GM19455 (cell line): ENCODE data around the gene COL20A1.

Experiments
- ATAC-seq: cut with Tn5 transposase; IDR thresholded peaks from one replicate; pipeline ENCODE4 v1.9.1; 2021; ENCODE audit not compliant: unreplicated experiment

Gene COL20A1

GRCh38 chr20:63307538-63308217 lies 14.7 kb downstream of the COL20A1 start:
- no peak for ATAC-seq

DNA sequence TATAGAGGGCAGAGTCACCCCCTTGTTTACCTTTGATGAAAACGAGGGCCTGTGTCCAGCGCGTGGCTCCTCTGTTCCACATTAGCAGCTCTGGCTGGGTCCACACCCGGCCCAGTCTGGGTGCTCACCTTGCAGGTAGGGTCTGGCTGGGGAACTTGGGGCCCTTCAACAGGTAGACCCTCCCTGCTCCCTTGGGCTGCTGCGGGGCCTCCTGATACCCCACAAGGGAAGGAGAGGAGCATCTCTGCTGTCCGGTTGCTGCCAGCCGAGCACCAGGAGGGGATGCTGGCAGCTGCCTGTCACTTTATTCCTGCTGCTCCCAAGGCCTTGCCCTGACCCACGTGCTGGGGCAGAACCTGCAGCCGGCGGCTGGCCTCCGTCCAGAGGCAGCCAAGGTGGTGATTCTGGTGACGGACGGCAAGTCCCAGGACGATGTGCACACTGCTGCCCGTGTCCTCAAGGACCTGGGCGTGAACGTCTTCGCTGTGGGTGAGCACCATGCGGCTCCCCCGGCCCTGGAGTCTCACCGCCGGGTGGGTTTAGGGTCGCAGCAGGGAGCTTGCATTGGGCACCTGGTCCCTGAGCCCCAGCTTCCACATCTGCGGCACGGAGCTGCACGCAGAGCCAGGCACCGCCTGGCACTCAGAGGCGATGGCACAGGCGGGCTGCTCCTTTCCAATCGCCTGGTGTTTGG lies 15.4 kb downstream of the COL20A1 start:
- ATAC-seq: no peak

- no peak for ATAC-seq
Observed at GRCh38 chr20:63309261-63310071, 16.5 kb downstream of the COL20A1 start.

DNA sequence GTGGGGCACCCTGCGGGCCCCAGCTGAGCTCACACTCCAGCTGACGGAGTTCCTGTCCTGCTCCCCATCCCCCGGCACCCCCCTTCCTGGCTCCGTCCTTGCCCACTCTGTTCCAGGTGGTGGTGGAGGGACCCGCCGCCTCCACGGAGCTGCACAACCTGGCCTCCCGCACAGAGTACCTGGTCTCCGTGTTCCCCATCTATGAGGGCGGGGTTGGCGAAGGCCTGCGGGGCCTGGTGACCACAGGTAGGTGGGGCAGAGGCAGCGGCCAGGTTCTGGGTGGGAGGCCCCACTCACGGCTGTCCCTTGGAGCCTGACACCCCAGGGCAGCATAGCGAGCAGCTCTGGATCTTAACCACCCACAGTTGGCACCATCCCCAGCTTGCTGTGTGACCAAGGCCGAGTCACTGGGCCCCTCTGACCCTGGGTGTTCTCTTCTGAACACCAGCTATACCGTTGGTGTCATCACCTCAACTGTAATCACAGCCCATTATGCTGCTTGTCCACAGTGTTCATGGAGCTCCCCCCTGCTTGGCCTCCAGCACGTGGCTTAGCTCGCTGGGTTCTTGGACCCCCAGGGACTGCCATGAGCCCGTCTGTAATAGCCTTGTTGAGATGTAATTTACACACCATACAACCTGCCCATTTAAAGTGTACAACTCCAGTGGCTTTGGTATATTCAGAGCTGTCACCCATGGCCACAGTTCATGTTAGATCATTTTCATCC lies 17.4 kb downstream of the COL20A1 start:
- ATAC-seq: no peak

GRCh38 chr20:63311186-63311832 lies 18.3 kb downstream of the COL20A1 start:
- ATAC-seq: no peak

DNA sequence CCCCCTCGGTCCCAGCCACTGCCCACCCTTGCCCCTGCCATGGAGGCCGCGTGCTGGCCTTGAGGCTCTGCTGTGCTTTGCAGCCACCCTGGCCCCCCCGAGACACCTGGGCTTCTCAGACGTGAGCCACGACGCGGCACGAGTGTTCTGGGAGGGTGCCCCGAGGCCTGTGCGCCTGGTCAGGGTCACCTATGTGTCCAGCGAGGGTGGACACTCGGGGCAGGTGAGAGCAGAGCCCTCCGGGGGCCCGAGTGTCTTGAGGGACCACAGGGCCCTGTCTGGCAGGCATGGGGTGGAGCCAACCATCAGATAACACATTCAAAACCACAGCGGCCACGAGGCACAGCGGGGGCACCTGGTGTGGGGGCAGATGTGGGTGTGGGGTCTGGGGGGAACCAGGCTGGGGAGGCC lies 18.9 kb downstream of the COL20A1 start:
- ATAC-seq: no peak

DNA sequence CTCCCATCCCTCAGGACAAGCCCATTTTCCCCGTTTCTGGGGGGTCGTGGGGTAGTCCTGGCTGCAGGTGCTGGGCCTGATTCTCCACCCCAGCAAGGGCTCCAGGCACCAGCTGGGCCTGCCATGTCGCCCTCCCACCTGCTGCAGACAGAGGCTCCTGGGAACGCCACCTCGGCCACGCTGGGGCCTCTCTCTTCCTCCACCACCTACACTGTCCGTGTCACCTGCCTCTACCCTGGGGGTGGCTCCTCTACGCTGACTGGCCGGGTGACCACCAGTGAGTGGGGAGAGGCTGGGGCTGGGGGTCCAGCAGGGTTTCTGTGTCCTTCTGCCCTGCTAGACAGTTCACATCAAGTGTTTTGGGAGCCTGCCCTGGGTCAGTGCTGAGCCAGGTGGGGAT lies 19.3 kb downstream of the COL20A1 start:
- no peak for ATAC-seq

GRCh38 chr20:63312690-63313348 lies 19.8 kb downstream of the COL20A1 start:
- ATAC-seq: no peak

GRCh38 chr20:63313349-63314014 lies 20.5 kb downstream of the COL20A1 start:
- no peak for ATAC-seq

GRCh38 chr20:63314015-63314471 lies 21.1 kb downstream of the COL20A1 start:
- ATAC-seq: no peak

DNA sequence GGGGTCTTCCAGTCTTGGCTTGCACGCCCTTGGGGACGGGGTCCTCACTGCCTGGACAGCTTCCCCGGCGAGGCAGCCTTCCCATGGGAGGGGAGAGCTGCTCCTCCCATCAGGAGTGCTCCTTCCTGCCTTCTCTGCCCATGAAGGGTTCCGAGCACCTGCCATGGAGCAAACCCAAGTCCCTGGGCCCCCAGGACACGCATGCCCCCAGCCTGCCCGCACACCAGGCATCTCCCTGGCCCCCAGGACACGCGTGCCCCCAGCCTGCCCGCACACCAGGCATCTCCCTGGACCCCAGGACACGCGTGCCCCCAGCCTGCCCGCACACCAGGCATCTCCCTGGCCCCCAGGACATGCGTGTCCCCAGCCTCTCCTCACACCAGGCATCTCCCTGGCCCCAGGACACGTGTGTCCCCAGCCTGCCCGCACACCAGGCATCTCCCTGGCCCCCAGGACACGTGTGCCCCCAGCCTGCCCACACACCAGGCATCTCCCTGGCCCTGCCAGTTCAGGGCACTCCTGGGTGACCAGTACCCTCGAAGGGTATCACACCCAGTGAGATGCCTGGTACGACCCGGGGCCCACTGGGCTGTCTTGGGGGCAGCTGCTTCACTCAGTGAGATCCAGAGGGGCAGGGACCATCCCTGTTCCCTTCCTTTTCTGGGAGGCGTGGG lies 21.7 kb downstream of the COL20A1 start:
- ATAC-seq: no peak

- ATAC-seq: no peak
Observed at GRCh38 chr20:63315240-63315689, 22.3 kb downstream of the COL20A1 start.

DNA sequence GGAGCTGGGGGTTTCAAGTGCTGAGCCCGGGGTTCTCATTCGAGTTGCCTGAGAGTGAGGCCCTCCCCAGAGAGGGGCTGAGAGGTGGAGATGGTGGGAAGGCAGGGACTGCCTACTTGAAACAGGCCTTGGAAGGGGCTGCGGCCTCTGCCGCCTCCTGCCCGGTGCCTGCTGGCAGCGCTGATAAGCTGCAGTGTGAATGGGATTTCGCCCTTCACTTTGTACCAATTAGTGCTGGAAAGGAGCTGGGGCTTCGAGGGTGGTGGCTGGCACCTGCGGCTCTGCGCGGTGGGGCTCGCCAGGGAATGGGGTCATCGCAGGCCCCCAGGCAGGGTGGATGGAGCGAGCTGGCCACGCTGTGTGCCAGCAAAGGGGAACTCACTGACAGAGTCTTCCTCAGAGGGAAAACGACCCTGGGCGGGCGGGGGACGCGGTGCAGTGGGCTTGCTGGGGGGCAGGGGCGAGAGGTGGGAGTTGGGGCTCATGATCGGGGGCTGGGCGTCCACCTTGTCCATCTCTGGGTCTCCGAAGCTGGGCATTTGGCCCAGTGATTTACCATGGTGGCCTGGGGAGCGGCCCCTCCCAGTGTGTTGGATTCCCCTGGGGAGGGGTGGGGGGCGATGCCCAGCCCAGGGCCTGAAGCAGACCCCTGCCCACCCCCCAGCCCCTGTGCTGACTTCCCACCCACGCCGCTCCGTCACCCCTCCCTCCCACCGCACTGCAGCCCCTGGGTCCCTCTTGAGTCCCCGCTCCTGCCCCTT lies 22.9 kb downstream of the COL20A1 start:
- no peak for ATAC-seq

DNA sequence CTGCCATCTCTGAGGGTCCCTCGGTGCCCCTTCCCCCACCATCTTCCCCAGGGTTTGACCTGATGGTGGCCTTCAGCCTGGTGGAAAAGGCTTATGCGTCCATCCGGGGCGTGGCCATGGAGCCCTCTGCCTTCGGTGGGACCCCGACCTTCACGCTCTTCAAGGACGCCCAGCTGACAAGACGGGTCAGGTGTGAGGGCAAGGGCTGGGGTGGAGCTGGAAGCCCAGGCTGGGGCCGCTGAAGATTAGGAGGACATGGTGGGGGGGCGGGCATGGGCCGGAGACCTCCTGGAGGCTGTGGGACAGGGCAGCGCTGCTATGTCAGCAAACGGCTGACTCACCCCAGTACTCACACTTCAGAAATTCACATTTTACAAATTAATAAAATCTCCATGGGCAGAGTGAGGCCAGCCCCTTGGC lies 23.5 kb downstream of the COL20A1 start:
- ATAC-seq: no peak

- no peak for ATAC-seq
Observed at GRCh38 chr20:63317061-63317460, 24.1 kb downstream of the COL20A1 start.

- no peak for ATAC-seq
Observed at GRCh38 chr20:63317601-63318291, 24.8 kb downstream of the COL20A1 start.

GRCh38 chr20:63318391-63319163 lies 25.6 kb downstream of the COL20A1 start:
- no peak for ATAC-seq
